Heart left ventricle (tissue), 13 donors: ENCODE data around the gene RESP18.

Source experiments
- POLR2A ChIP-seq, 2 donors: fragments of 450-650 bp; IDR thresholded peaks; one replicate each; pipeline ENCODE4 v1.6.1; 2017; ENCODE audit warnings: antibody characterized with exemption in 2 of 2, mild to moderate bottlenecking in 2 of 2, moderate library complexity in 2 of 2
- TF ChIP-seq, protein P1 (sequence below), 12 donors: fragments of 200-600 bp; sonication (generic) in 4 of 12; IDR thresholded peaks; one replicate each; pipeline versions ENCODE4 v1.5.0 to v1.8.0; 2018 to 2022; ENCODE audit warnings: antibody characterized with exemption in 12 of 12, mild to moderate bottlenecking in 5 of 12
- donor health status: ischemic (EF 13 %, LVEDD 7.1; RV severe dilation, severe dysfunction).
- donor health status: DM: no; HTN: yes; CAD: no.
- donor health status: DM: no; HTN: no; CAD: no.
- donor health status: ischemic (EF 25% LVEDD 6.9; RV normal size, moderate dysfunction).
- donor health status: ischemic (EF 25% LVEDD 5.7; RV mildly dilated, moderate dysfunction).
- donor health status: ischemic (EF 35%, LVEDD 5.7; RV mildly dilated, moderate dysfunction).
- donor health status: nonischemic (EF 11% LVEDD 7.7; RV severe dilation, severe dysfunction).
- donor health status: DM: yes; HTN: yes; CAD: no.
- donor health status: PGD.
- donor health status: ischemic (EF 29% LVEDD 5.4; RV normal size, mild dysfunction).
- donor health status: nonischemic (EF 23%, LVEDD 6.1; RV moderate dilation, normal function).

DNA sequence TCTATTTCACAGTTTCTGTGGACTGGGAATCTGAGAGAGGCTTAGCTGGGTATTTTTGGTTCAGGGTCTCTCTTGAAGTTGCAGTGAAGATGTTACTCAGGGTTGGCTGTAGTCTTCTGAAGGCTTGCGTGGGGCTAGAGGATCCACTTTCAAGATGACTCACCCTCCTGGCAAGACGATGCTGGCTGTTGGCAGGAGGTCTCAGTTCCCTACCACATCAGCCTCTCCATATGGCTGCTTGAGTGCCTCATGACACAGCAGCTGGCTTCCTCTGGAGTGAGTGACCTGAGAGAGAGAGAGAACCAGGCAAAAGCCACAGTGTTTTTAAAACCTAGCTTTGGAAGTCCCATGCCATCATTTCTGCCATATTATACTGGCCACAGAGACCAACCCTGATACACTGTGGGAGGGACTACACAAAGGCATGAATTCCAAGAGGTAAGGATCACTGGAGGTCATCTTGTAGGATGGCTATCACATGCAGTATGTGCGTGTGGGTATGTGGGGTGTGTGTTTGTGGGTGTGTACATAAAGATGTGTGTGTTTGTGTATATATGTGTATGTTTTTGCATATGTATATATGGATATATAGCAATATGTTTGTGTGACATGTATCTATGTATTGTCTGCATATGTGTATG lies 30.1 kb upstream of the RESP18 start:
- TF ChIP-seq, protein P1, sequence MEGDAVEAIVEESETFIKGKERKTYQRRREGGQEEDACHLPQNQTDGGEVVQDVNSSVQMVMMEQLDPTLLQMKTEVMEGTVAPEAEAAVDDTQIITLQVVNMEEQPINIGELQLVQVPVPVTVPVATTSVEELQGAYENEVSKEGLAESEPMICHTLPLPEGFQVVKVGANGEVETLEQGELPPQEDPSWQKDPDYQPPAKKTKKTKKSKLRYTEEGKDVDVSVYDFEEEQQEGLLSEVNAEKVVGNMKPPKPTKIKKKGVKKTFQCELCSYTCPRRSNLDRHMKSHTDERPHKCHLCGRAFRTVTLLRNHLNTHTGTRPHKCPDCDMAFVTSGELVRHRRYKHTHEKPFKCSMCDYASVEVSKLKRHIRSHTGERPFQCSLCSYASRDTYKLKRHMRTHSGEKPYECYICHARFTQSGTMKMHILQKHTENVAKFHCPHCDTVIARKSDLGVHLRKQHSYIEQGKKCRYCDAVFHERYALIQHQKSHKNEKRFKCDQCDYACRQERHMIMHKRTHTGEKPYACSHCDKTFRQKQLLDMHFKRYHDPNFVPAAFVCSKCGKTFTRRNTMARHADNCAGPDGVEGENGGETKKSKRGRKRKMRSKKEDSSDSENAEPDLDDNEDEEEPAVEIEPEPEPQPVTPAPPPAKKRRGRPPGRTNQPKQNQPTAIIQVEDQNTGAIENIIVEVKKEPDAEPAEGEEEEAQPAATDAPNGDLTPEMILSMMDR (IDR thresholded peaks at IDR 0.05), result no peak
- TF ChIP-seq POLR2A (IDR thresholded peaks at IDR 0.05), result no peak
